Uterus (tissue), 2 donors: Measurements from ENCODE around the gene PHPT1.

ENCODE experiments used
- POLR2A ChIP-seq, 2 donors: fragments of 450-650 bp; IDR thresholded peaks; one replicate each; pipeline ENCODE4 v1.6.1; 2016; ENCODE audit warnings: antibody characterized with exemption in 2 of 2, mild to moderate bottlenecking in 1 of 2, moderate library complexity in 1 of 2
- TF ChIP-seq, protein P1 (sequence below), 4 experiments: fragments of 200-600 bp in 2 of 4; fragments of 450-650 bp in 2 of 4; sonication (generic) in 2 of 4; IDR thresholded peaks; one replicate each; pipeline ENCODE4 v1.5.1; 2016 to 2019; ENCODE audit warnings: antibody characterized with exemption in 4 of 4, mild to moderate bottlenecking in 2 of 4, moderate library complexity in 1 of 4

DNA sequence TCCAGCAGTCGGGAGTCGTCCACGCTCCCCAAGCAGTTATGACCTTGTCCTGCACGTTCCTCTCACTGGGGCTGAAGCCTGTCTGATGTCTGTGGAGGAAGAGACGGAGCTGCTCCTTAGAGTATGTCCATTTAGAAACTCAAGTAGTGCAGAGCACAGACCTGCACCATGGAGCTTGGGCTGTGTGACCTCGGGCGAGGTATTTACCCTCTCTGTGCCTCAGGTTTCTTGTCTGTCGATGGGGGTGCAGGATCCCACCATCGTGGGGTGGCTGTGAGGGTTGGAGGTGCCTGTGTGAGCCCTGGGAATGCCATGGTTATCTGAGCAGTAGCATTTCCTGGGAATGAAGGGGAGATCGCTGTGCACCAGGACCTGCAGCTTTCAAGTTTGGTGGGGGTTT is 51.3 kb downstream of the PHPT1 start:
- TF ChIP-seq, protein P1, sequence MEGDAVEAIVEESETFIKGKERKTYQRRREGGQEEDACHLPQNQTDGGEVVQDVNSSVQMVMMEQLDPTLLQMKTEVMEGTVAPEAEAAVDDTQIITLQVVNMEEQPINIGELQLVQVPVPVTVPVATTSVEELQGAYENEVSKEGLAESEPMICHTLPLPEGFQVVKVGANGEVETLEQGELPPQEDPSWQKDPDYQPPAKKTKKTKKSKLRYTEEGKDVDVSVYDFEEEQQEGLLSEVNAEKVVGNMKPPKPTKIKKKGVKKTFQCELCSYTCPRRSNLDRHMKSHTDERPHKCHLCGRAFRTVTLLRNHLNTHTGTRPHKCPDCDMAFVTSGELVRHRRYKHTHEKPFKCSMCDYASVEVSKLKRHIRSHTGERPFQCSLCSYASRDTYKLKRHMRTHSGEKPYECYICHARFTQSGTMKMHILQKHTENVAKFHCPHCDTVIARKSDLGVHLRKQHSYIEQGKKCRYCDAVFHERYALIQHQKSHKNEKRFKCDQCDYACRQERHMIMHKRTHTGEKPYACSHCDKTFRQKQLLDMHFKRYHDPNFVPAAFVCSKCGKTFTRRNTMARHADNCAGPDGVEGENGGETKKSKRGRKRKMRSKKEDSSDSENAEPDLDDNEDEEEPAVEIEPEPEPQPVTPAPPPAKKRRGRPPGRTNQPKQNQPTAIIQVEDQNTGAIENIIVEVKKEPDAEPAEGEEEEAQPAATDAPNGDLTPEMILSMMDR (IDR thresholded peaks at IDR 0.05), result no peak
- no peak for TF ChIP-seq POLR2A (IDR thresholded peaks at IDR 0.05)
